Heart right ventricle (tissue), 16 donors: Measurements from ENCODE around the gene MYO7B. TPM values are rescaled to one million over a fixed set of nuclear protein-coding genes. Genes with fewer than 3 reads are reported as not detected.

Experiments used
- ATAC-seq, 8 donors: fragments of 200-7000 bp; cut with Tn5 transposase; one replicate each; pipeline ENCODE4 v1.9.1; 2020; ENCODE audit warnings: mild to moderate bottlenecking in 8 of 8, moderate library complexity in 8 of 8, moderate number of reproducible peaks in 1 of 8
- DNase-seq, 2 donors: peaks; one replicate each; pipeline ENCODE4 v3.0.0-alpha.2; 2020
- H3K27ac ChIP-seq, 10 donors: fragments of 200-600 bp; sonication (generic) in 2 of 10; one replicate each; pipeline versions ENCODE4 v1.5.0 to v1.8.0; 2020 to 2022; ENCODE audit warnings: mild to moderate bottlenecking in 3 of 10
- H3K27me3 ChIP-seq, 7 donors: fragments of 200-600 bp; one replicate each; pipeline ENCODE4 v1.8.0; 2021 to 2022; ENCODE audit warnings: mild to moderate bottlenecking in 2 of 7
- H3K36me3 ChIP-seq, 9 donors: fragments of 200-600 bp; sonication (generic) in 1 of 9; one replicate each; pipeline versions ENCODE4 v1.5.0 to v1.8.0; 2020 to 2022; ENCODE audit warnings: mild to moderate bottlenecking in 2 of 9
- H3K4me1 ChIP-seq, 9 donors: fragments of 200-600 bp; sonication (generic) in 1 of 9; one replicate each; pipeline versions ENCODE4 v1.5.0 to v1.8.0; 2020 to 2022; ENCODE audit warnings: mild to moderate bottlenecking in 4 of 9
- H3K4me3 ChIP-seq, 10 donors: fragments of 200-600 bp; sonication (generic) in 2 of 10; one replicate each; pipeline versions ENCODE4 v1.5.0 to v1.8.0; 2020 to 2022; ENCODE audit warnings: mild to moderate bottlenecking in 7 of 10, moderate library complexity in 2 of 10
- H3K9me3 ChIP-seq, 11 donors: fragments of 200-600 bp in 10 of 11; sonication (generic) in 2 of 11; one replicate each; pipeline versions ENCODE4 v1.5.0 to v1.8.0; 2013 to 2022; ENCODE audit warnings: mild to moderate bottlenecking in 2 of 11, control low read depth in 1 of 11, moderate library complexity in 1 of 11
- WGBS, 2 donors: extraction: QIAGEN DNeasy Blood & Tissue Kit; methylation state at CpG; one replicate each; pipeline ENCODE4 v1.1.7; 2013; ENCODE audit warnings: inconsistent platforms in 1 of 2; 5-methylcytosine and 5-hydroxymethylcytosine counted together
- intact Hi-C, 10 donors: fragments of 100-400 bp; cut with DNase I; formaldehyde crosslinking; loops; one replicate each; pipeline versions ENCODE4 v1.11.1 to v1.14.2; 2022
- polyA plus RNA-seq, 2 donors: library from polyadenylated mRNA; stranded (reverse); fragments of 200-250 nt; gene quantifications; one replicate each; pipeline ENCODE4 v1.2.3, GENCODE V29; 2013
- total RNA-seq, 10 donors: library from RNA; stranded (reverse); fragmentation: NEBNext Ultra II Directional in 3 of 10; extraction: Animal tissue kit (Norgen Biotek cat#: 25700) in 3 of 10; gene quantifications; one replicate each; pipeline versions ENCODE4 v1.2.1 to v1.2.4, GENCODE V29; 2021 to 2023
- TF ChIP-seq, protein P1 (sequence below), 9 donors: fragments of 200-600 bp; sonication (generic) in 2 of 9; IDR thresholded peaks; one replicate each; pipeline versions ENCODE4 v1.5.0 to v1.8.0; 2021 to 2022; ENCODE audit warnings: antibody characterized with exemption in 9 of 9, mild to moderate bottlenecking in 5 of 9, moderate library complexity in 1 of 9
- donor health status: Arrhythmogenic right ventricular cardiomyopathy.
- donor health status: ischemic (EF 13 %, LVEDD 7.1; RV severe dilation, severe dysfunction).
- donor health status: healthy with polysubstance abuse.
- donor health status: DM: no; HTN: yes; CAD: no.
- donor health status: DM: no; HTN: no; CAD: no.
- donor health status: ischemic (EF 25% LVEDD 6.9; RV normal size, moderate dysfunction).
- donor health status: ischemic (EF 25% LVEDD 5.7; RV mildly dilated, moderate dysfunction).
- donor health status: healthy.
- donor health status: DM: yes; HTN: yes; CAD: no.
- donor health status: Ischemic cardiomyopathy.
- donor health status: ischemic (EF 35%, LVEDD 5.7; RV mildly dilated, moderate dysfunction).
- donor health status: nonischemic (EF 11% LVEDD 7.7; RV severe dilation, severe dysfunction).
- donor health status: DM: yes; HTN: yes; CAD: no.
- donor health status: PGD.
- donor health status: ischemic (EF 29% LVEDD 5.4; RV normal size, mild dysfunction).
- donor health status: nonischemic (EF 23%, LVEDD 6.1; RV moderate dilation, normal function).

MYO7B gene
- total and polyA plus RNA-seq, 12 donors, result 0.42 to 2.3 (median 0.90) TPM

DNA sequence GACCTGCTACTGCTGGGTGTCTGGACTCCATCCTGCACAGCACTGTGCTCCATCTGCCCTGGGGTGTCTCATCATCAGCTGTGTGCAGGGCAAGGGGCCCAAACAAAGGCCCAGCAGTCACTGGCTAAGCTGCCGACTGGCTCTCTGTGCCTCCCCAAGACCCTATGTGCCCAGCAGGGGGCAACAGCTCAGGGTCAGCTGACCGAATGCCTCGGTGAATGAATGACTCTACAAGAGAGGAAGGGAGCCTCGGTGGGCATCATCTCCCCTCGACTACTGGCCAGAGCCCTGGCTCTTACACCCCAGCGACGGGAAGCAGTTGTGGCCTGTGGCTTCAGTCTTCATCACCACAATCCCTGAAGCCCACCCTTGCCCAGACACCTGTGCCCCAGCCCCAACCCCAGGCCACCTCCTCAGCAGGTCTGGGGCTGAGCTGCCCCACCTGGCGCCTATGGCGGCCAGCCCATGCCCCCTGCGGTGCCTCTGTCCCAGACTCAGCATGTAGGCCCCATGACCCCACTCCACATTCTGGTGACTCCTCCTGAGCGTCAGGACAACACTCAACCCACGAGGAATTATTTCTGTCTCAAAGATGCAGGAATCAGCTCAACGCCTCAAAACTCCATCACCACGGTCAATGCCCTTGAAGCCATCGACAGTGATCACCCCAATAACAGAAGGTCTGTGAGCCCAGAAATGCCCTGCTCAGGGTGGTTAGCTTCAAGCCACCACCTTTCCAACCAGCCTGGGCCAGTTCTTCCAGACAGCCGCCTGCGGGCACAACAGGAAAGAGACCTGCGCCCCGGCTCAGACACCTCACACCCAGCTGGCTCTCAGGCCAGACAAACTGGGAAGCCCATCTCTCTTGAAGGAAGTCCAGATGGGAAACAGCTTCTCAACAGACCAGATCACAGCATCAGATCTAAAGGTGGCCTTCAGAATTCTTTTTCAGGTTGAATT lies 108.9 kb downstream of the MYO7B start:
- intact Hi-C loops, result loop anchor here in 5 of 10 donors (5.0 to 10.0 kb wide), 4 partner anchors 33 to 120 kb away; partner anchors contain the start of genes IWS1 (in 1 of the 5) and LIMS2 (in 1 of the 5)
- Histone ChIP-seq H3K9me3 (no peaks in the 10 kb centered on the region), H3K4me1 (peaks cover 30 to 97% (median 69%) of the 10 kb centered on the region in 9 donors), H3K36me3 (peaks cover 0 to 63% (median 5%) of the 10 kb centered on the region in 9 donors), H3K27me3 (no peaks in the 10 kb centered on the region), H3K4me3 (no peak overlapping the region), H3K27ac (peak overlapping the region in 8 of 10 donors; percentile 39 to 95 (median 72))
- TF ChIP-seq, protein P1, sequence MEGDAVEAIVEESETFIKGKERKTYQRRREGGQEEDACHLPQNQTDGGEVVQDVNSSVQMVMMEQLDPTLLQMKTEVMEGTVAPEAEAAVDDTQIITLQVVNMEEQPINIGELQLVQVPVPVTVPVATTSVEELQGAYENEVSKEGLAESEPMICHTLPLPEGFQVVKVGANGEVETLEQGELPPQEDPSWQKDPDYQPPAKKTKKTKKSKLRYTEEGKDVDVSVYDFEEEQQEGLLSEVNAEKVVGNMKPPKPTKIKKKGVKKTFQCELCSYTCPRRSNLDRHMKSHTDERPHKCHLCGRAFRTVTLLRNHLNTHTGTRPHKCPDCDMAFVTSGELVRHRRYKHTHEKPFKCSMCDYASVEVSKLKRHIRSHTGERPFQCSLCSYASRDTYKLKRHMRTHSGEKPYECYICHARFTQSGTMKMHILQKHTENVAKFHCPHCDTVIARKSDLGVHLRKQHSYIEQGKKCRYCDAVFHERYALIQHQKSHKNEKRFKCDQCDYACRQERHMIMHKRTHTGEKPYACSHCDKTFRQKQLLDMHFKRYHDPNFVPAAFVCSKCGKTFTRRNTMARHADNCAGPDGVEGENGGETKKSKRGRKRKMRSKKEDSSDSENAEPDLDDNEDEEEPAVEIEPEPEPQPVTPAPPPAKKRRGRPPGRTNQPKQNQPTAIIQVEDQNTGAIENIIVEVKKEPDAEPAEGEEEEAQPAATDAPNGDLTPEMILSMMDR (IDR thresholded peaks at IDR 0.05), result peak in 5 of 9 donors; percentile 11 to 34 (median 21)
- WGBS, 2 donors, result 83 to 84% methylated on average over 19 of the region's 19 CpGs
- ATAC-seq (no peak), DNase-seq (peak in 1 of 2 donors; percentile 8)

- 79 to 81% methylated on average over 1 of the region's 1 CpG for WGBS, 2 donors
- H3K9me3 ChIP-seq, result no peaks in the 10 kb centered on the region
- H3K27ac ChIP-seq, result peak overlapping the region in 5 of 10 donors; percentile 15 to 95 (median 67)
- TF ChIP-seq, protein P1 (IDR thresholded peaks at IDR 0.05), result no peak
- peaks cover 0 to 57% (median under 1%) of the 10 kb centered on the region in 9 donors for H3K36me3 ChIP-seq
- H3K4me3 ChIP-seq, result no peak overlapping the region
- no peak for ATAC-seq
- intact Hi-C loops, result loop anchor here in 4 of 10 donors (5.0 to 10.0 kb wide), 3 partner anchors 50 to 120 kb away; partner anchors contain the start of gene IWS1 (in 1 of the 4)
- H3K4me1 ChIP-seq, result peaks cover 37 to 97% (median 75%) of the 10 kb centered on the region in 9 donors
- H3K27me3 ChIP-seq, result no peaks in the 10 kb centered on the region
- DNase-seq, result no peak
Observed at GRCh38 chr2:127645026-127645394, 109.5 kb downstream of the MYO7B start.

DNA sequence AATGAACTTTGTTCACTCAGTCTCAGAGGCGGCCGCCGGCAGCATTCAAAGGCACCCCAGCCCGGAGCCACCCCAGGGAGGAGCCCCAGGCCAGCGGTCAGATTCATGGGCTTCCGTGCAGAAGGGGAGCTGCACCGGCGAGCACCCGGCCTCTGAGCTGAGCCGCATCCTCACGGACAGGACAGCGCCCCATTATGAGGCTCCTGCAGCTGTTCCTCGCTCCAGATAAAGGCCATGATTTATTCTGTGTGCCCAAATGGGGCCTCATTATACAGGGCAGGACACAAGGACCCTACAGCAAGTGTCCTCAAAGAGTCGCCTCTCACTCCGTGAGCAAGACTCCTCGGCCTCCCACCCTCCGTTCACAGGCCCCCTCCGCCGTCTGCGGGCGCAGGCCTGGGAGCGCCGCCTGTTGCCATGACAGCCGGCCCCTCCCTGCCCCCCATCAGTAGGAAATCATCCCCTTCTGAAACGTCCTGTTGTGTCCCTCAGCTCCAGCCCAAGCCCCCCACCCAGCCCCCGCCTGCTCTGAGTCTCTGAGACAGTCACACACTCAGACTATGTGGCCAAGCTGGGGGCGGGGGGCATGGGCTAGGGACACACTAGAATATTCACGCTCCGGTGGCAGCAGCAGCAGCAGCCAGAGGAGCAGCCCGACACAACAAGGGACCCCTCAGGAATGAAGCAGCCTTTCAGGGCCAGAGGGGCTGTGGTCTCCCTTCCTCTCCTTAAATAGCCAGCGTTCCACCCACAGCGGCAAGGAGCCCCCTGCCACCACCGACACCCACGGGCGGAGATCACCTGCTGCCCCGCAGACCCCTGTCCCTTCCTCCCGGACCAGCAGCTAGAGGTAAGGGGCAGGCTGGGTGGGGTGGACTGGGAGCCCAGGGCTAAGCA lies 110.2 kb downstream of the MYO7B start, which contains the start of gene GPR17:
GPR17 (plus strand) TSS at position 759 of the 897 bp plus-strand sequence. CDS start 4,583 bp downstream, outside the sequence.
- intact Hi-C loops, result loop anchor here in 4 of 10 donors (5.0 to 10.0 kb wide), 3 partner anchors 49 to 121 kb away; partner anchors contain the start of gene IWS1 (in 1 of the 4)

More for the DNA sequence above, 110.2 kb downstream of the MYO7B start, which contains the start of gene GPR17:
- Histone ChIP-seq H3K4me3 (no peak within 1 kb of the TSS), H3K9me3 (no peaks in the 10 kb centered on the region), H3K27me3 (no peaks in the 10 kb centered on the region), H3K36me3 (peaks cover 0 to 53% (median 0%) of the 10 kb centered on the region in 9 donors), H3K27ac (peak within 1 kb of the TSS; percentile 40 to 95 (median 74)), H3K4me1 (peaks cover 43 to 97% (median 76%) of the 10 kb centered on the region in 9 donors)
- TF ChIP-seq, protein P1 (IDR thresholded peaks at IDR 0.05), result no peak
- peak in 1 of 2 donors; percentile 14 for DNase-seq
- 84 to 90% methylated on average over 37 of the region's 37 CpGs for WGBS, 2 donors
- ATAC-seq, result no peak
